Measurements from ENCODE around the gene SNRNP40. TPM values are rescaled to one million over a fixed set of nuclear protein-coding genes. Genes with fewer than 3 reads are reported as not detected.
A peak's percentile ranks its signal among the peaks of the same experiment; 100 is the strongest.

The SNRNP40 gene
- total and polyA plus RNA-seq, 4 experiments from 2014 or later: 58.7 to 118 (median 83.5) TPM

GRCh38 chr1:31221072-31221471, 75.5 kb downstream of the SNRNP40 start:
- H3K36me3 Mint-ChIP-seq: no peaks in the 10 kb centered on the region
- H3K4me3 ChIP-seq (ENCODE audit: low read length in 2 of 2): no peak overlapping the region
- H3K9me3 Mint-ChIP-seq: peaks cover 0 to 2% (median 0%) of the 10 kb centered on the region in 8 donors
- ChIA-PET POLR2A (ENCODE audit: partially characterized antibody) (no interaction called here), CTCF (ENCODE audit: partially characterized antibody) (no interaction called here)
- no peak overlapping the region for H3K27ac ChIP-seq (ENCODE audit: low read depth, low read length)
- no peak overlapping the region for H3K27ac Mint-ChIP-seq
- H3K4me1 Mint-ChIP-seq: no peaks in the 10 kb centered on the region
- no peaks in the 10 kb centered on the region for H3K36me3 ChIP-seq (ENCODE audit: insufficient read depth, low read length)
- H3K9me3 ChIP-seq (ENCODE audit: control insufficient read depth in 1 of 2, low read length in 2 of 2): no peaks in the 10 kb centered on the region
- no peaks in the 10 kb centered on the region for H3K4me1 ChIP-seq (ENCODE audit: insufficient read depth, low read length)
- intact Hi-C loops (cut with micrococcal nuclease): no loop called here
- no peak overlapping the region for H3K4me3 Mint-ChIP-seq
- DNase-seq: no peak
- peaks cover 6 to 7% of the 10 kb centered on the region in 2 donors for H3K27me3 Mint-ChIP-seq
- no peaks in the 10 kb centered on the region for H3K27me3 ChIP-seq (ENCODE audit: insufficient read depth, low read length)

DNA sequence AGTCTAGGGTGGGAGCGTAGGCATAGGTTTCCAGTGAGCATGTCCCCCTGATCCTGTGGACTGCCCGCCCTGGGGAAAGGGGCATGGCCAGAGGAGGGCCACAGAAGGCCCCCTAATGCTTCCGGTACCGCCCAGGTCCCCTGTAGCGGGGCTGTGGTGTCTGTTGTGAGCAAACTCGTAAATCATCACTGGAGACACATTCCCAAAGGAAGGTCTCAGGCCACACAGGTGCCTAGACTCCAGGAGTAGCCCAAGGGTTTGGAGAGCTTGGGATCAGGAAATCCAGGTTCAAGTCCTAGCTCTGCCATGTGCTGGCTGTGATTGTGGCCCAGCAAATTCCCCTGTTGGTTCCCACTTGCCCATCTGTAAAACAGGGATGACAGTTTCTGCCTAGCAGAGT, 77.1 kb downstream of the SNRNP40 start:
- intact Hi-C loops (cut with micrococcal nuclease): no loop called here
- no peaks in the 10 kb centered on the region for H3K4me1 ChIP-seq (ENCODE audit: insufficient read depth, low read length)
- Mint-ChIP-seq H3K4me3 (no peak overlapping the region), H3K4me1 (no peaks in the 10 kb centered on the region), H3K9me3 (peaks cover 0 to 2% (median 0%) of the 10 kb centered on the region in 8 donors), H3K27me3 (peaks cover 6 to 8% of the 10 kb centered on the region in 2 donors), H3K36me3 (no peaks in the 10 kb centered on the region), H3K27ac (no peak overlapping the region)
- H3K27ac ChIP-seq (ENCODE audit: low read depth, low read length): no peak overlapping the region
- ChIA-PET CTCF (ENCODE audit: partially characterized antibody) (no interaction called here), POLR2A (ENCODE audit: partially characterized antibody) (no interaction called here)
- H3K36me3 ChIP-seq (ENCODE audit: insufficient read depth, low read length): no peaks in the 10 kb centered on the region
- H3K4me3 ChIP-seq (ENCODE audit: low read length in 2 of 2): no peak overlapping the region
- no peaks in the 10 kb centered on the region for H3K9me3 ChIP-seq (ENCODE audit: control insufficient read depth in 1 of 2, low read length in 2 of 2)
- H3K27me3 ChIP-seq (ENCODE audit: insufficient read depth, low read length): no peaks in the 10 kb centered on the region
- no peak for DNase-seq

DNA sequence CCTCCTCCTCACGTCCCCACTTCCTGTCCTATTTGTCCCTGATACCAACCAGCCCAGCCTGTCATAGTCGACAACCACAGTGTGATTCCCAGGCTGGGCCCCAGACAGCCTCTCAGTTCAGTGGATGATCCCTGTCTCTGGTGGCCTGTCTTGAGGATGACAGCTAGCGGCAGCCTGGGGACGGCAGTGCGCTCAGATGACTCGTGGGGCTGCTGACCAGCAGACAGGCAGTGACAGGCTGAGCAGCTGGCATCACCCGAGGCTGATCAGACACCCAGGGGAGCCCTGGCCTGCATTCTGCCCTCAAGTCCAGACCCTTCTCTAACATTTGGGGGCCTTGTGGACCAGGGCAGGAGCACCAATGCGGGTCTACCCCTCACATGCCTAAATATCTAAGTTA, 77.9 kb downstream of the SNRNP40 start:
- H3K9me3 ChIP-seq (ENCODE audit: control insufficient read depth in 1 of 2, low read length in 2 of 2): no peaks in the 10 kb centered on the region
- H3K27ac Mint-ChIP-seq: no peak overlapping the region
- intact Hi-C loops (cut with micrococcal nuclease): no loop called here
- peaks cover 5 to 9% of the 10 kb centered on the region in 2 donors for H3K27me3 Mint-ChIP-seq
- no peaks in the 10 kb centered on the region for H3K36me3 ChIP-seq (ENCODE audit: insufficient read depth, low read length)
- H3K27me3 ChIP-seq (ENCODE audit: insufficient read depth, low read length): no peaks in the 10 kb centered on the region
- POLR2A ChIA-PET (ENCODE audit: partially characterized antibody): no interaction called here
- no peaks in the 10 kb centered on the region for H3K4me1 ChIP-seq (ENCODE audit: insufficient read depth, low read length)
- no peak overlapping the region for H3K27ac ChIP-seq (ENCODE audit: low read depth, low read length)
- H3K9me3 Mint-ChIP-seq: peaks cover 0 to 2% (median 0%) of the 10 kb centered on the region in 8 donors
- H3K36me3 Mint-ChIP-seq: no peaks in the 10 kb centered on the region
- no peak for DNase-seq
- H3K4me1 Mint-ChIP-seq: no peaks in the 10 kb centered on the region
- no peak overlapping the region for H3K4me3 Mint-ChIP-seq
- H3K4me3 ChIP-seq (ENCODE audit: low read length in 2 of 2): no peak overlapping the region
- CTCF ChIA-PET (ENCODE audit: partially characterized antibody): no interaction called here

GRCh38 chr1:31216016-31216415, 80.6 kb downstream of the SNRNP40 start:
- Histone ChIP-seq H3K36me3 (ENCODE audit: insufficient read depth, low read length) (no peaks in the 10 kb centered on the region), H3K27ac (ENCODE audit: low read depth, low read length) (no peak overlapping the region), H3K4me1 (ENCODE audit: insufficient read depth, low read length) (no peaks in the 10 kb centered on the region), H3K27me3 (ENCODE audit: insufficient read depth, low read length) (no peaks in the 10 kb centered on the region), H3K4me3 (ENCODE audit: low read length in 2 of 2) (no peak overlapping the region), H3K9me3 (ENCODE audit: control insufficient read depth in 1 of 2, low read length in 2 of 2) (no peaks in the 10 kb centered on the region)
- CTCF ChIA-PET (ENCODE audit: partially characterized antibody): no interaction called here
- Mint-ChIP-seq H3K4me3 (peak overlapping the region in 1 of 8 donors; percentile 27), H3K27ac (no peak overlapping the region), H3K36me3 (peaks cover 0 to 2% of the 10 kb centered on the region in 2 donors), H3K4me1 (no peaks in the 10 kb centered on the region), H3K27me3 (peaks cover 3 to 10% of the 10 kb centered on the region in 2 donors), H3K9me3 (peaks cover 0 to 12% (median 6%) of the 10 kb centered on the region in 8 donors)
- POLR2A ChIA-PET (ENCODE audit: partially characterized antibody): no interaction called here
- intact Hi-C loops (cut with micrococcal nuclease): no loop called here
- DNase-seq: no peak

- H3K36me3 ChIP-seq (ENCODE audit: insufficient read depth, low read length): no peaks in the 10 kb centered on the region
- POLR2A ChIA-PET (ENCODE audit: partially characterized antibody): no interaction called here
- Mint-ChIP-seq H3K4me3 (no peak overlapping the region), H3K9me3 (peaks cover 0 to 19% (median 12%) of the 10 kb centered on the region in 8 donors), H3K27me3 (peaks cover 3 to 7% of the 10 kb centered on the region in 2 donors), H3K27ac (no peak overlapping the region), H3K36me3 (peaks cover 0 to 4% of the 10 kb centered on the region in 2 donors), H3K4me1 (no peaks in the 10 kb centered on the region)
- intact Hi-C loops (cut with micrococcal nuclease): no loop called here
- no peak overlapping the region for H3K27ac ChIP-seq (ENCODE audit: low read depth, low read length)
- H3K9me3 ChIP-seq (ENCODE audit: control insufficient read depth in 1 of 2, low read length in 2 of 2): no peaks in the 10 kb centered on the region
- no peaks in the 10 kb centered on the region for H3K4me1 ChIP-seq (ENCODE audit: insufficient read depth, low read length)
- H3K4me3 ChIP-seq (ENCODE audit: low read length in 2 of 2): no peak overlapping the region
- CTCF ChIA-PET (ENCODE audit: partially characterized antibody): no interaction called here
- no peaks in the 10 kb centered on the region for H3K27me3 ChIP-seq (ENCODE audit: insufficient read depth, low read length)
- no peak for DNase-seq
Measured at GRCh38 chr1:31215065-31215570, 81.5 kb downstream of the SNRNP40 start.

DNA sequence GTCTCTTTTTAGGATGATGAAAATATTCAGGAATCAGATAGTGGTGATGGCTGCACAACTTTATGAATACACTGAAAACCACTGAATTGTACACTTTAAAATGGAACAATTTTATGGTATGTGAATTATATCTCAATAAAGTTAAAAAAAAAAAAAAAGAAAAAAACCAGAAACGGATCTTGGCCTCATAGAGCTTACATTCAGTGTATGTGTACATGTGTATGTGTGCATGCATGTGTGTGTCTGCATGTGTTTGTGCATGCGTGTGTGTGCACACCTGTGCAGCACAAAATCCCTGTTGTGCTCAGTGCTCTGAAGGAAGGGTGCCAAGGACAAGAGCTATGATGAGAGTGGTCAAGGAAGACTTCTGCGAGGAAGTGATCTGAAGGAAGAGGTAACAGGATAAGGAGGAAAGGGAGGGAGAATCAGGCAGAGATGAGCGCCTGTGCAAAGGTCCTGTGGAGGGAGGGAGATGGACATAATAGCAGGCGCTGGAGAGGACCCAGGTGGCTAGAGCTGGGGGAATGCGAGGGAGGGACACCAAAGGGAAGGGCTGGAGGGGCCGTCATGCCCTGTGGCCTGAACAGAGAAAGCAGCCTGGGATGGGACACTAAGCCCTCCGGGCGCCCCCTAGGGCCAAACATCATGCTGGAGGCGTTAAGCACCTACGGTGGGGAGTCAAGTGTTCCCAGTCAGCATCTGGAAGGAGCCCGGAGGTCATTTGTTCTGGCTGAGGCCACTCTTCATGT, 82.1 kb downstream of the SNRNP40 start:
- H3K27ac Mint-ChIP-seq: no peak overlapping the region
- H3K36me3 Mint-ChIP-seq: peaks cover 0 to 4% of the 10 kb centered on the region in 2 donors
- no peak overlapping the region for H3K4me3 ChIP-seq (ENCODE audit: low read length in 2 of 2)
- no peak overlapping the region for H3K4me3 Mint-ChIP-seq
- H3K27me3 ChIP-seq (ENCODE audit: insufficient read depth, low read length): no peaks in the 10 kb centered on the region
- no peaks in the 10 kb centered on the region for H3K36me3 ChIP-seq (ENCODE audit: insufficient read depth, low read length)
- peaks cover 3 to 7% of the 10 kb centered on the region in 2 donors for H3K27me3 Mint-ChIP-seq
- H3K9me3 Mint-ChIP-seq: peaks cover 0 to 19% (median 13%) of the 10 kb centered on the region in 8 donors
- no peaks in the 10 kb centered on the region for H3K4me1 ChIP-seq (ENCODE audit: insufficient read depth, low read length)
- DNase-seq: no peak
- H3K9me3 ChIP-seq (ENCODE audit: control insufficient read depth in 1 of 2, low read length in 2 of 2): no peaks in the 10 kb centered on the region
- ChIA-PET CTCF (ENCODE audit: partially characterized antibody) (interaction anchor here (0.5 kb wide), 1 partner anchor 13 kb away, joined by 4 read pairs; no protein-coding TSS in a partner anchor), POLR2A (ENCODE audit: partially characterized antibody) (no interaction called here)
- no peaks in the 10 kb centered on the region for H3K4me1 Mint-ChIP-seq
- H3K27ac ChIP-seq (ENCODE audit: low read depth, low read length): no peak overlapping the region
- intact Hi-C loops (cut with micrococcal nuclease): no loop called here
